MM.1S (cell line): ENCODE data around the gene C13orf46.

Source experiments
- CTCF ChIP-seq: fragments of 300-600 bp; sonication (generic); IDR thresholded peaks from 2 replicates; pipeline ENCODE4 v1.5.1; 2016; ENCODE audit warnings: antibody characterized with exemption, low read length, mixed read lengths
- EZH2phosphoT487 ChIP-seq: fragments of 300-600 bp; sonication (generic); IDR thresholded peaks from 2 replicates; pipeline ENCODE4 v1.6.1; 2018; ENCODE audit warnings: antibody characterized with exemption, low read length

GRCh38 chr13:114016321-114017027 is 42.6 kb upstream of the C13orf46 start:
- TF ChIP-seq CTCF (no peak), EZH2phosphoT487 (no peak)
